GM12801 (cell line): ENCODE data around the gene USP3.

Experiments used
- CTCF ChIP-seq: IDR thresholded peaks from one replicate; pipeline ENCODE4 v1.5.1; 2011; ENCODE audit warnings: control low read depth; ENCODE audit not compliant: insufficient read length; ENCODE audit errors: extremely low read depth

The USP3 gene

GRCh38 chr15:63469984-63470383 is 34.4 kb upstream of the USP3 start:
- TF ChIP-seq CTCF = no peak

- no peak for TF ChIP-seq CTCF
These were observed 31.2 kb upstream of the USP3 start for GRCh38 chr15:63473007-63473748.

- TF ChIP-seq CTCF = no peak
These were observed 30.7 kb upstream of the USP3 start for GRCh38 chr15:63473749-63473998.

GRCh38 chr15:63473999-63474809 is 30.2 kb upstream of the USP3 start:
- TF ChIP-seq CTCF = no peak

- TF ChIP-seq CTCF = no peak
These were observed 29.5 kb upstream of the USP3 start for GRCh38 chr15:63474810-63475316.

- TF ChIP-seq CTCF = no peak
These were observed 28.7 kb upstream of the USP3 start for GRCh38 chr15:63475707-63476106.

- TF ChIP-seq CTCF = no peak
These were observed 28.2 kb upstream of the USP3 start for GRCh38 chr15:63476229-63476632.
